ENCODE results near the gene ATM.

Gene ATM

GRCh38 chr11:108307751-108308150 lies 84.9 kb downstream of the ATM start:
- TF ChIP-seq TCF12 (IDR thresholded peaks at IDR 0.05; ENCODE audit: low read depth) (no peak), YY1 (IDR thresholded peaks at IDR 0.05; ENCODE audit: low read depth) (no peak), EGR1 (IDR thresholded peaks at IDR 0.05) (no peak), ZBTB7A (IDR thresholded peaks at IDR 0.05; ENCODE audit: low read depth) (no peak), NFIC (IDR thresholded peaks at IDR 0.05) (no peak), EP300 (IDR thresholded peaks at IDR 0.05; ENCODE audit: borderline replicate concordance) (no peak), TEAD4 (IDR thresholded peaks at IDR 0.05) (no peak), FOXM1 (IDR thresholded peaks at IDR 0.05; ENCODE audit: borderline replicate concordance, low read depth) (no peak), REST (IDR thresholded peaks at IDR 0.05; ENCODE audit: low read depth) (no peak), CREB1 (IDR thresholded peaks at IDR 0.05; ENCODE audit: low read depth) (no peak), RAD21 (IDR thresholded peaks at IDR 0.05; ENCODE audit: low read depth) (no peak), TAF1 (IDR thresholded peaks at IDR 0.05; ENCODE audit: low read depth) (no peak), MAX (IDR thresholded peaks at IDR 0.05) (no peak), CEBPB (IDR thresholded peaks at IDR 0.05) (no peak)

GRCh38 chr11:108313444-108313843 lies 90.6 kb downstream of the ATM start:
- TF ChIP-seq RAD21 (IDR thresholded peaks at IDR 0.05; ENCODE audit: low read depth) (no peak), TAF1 (IDR thresholded peaks at IDR 0.05; ENCODE audit: low read depth) (no peak), ZBTB7A (IDR thresholded peaks at IDR 0.05; ENCODE audit: low read depth) (no peak), REST (IDR thresholded peaks at IDR 0.05; ENCODE audit: low read depth) (no peak), NFIC (IDR thresholded peaks at IDR 0.05) (no peak), TEAD4 (IDR thresholded peaks at IDR 0.05) (no peak), FOXM1 (IDR thresholded peaks at IDR 0.05; ENCODE audit: borderline replicate concordance, low read depth) (no peak), YY1 (IDR thresholded peaks at IDR 0.05; ENCODE audit: low read depth) (no peak), USF1 (IDR thresholded peaks at IDR 0.05) (no peak), CEBPB (IDR thresholded peaks at IDR 0.05) (no peak), CREB1 (IDR thresholded peaks at IDR 0.05; ENCODE audit: low read depth) (no peak), EGR1 (IDR thresholded peaks at IDR 0.05) (no peak), MAX (IDR thresholded peaks at IDR 0.05) (no peak), EP300 (IDR thresholded peaks at IDR 0.05; ENCODE audit: borderline replicate concordance) (no peak), TCF12 (IDR thresholded peaks at IDR 0.05; ENCODE audit: low read depth) (no peak)

- TF ChIP-seq ZBTB7A (IDR thresholded peaks at IDR 0.05; ENCODE audit: low read depth), result no peak
- no peak for TF ChIP-seq EGR1 (IDR thresholded peaks at IDR 0.05)
- TF ChIP-seq FOXM1 (IDR thresholded peaks at IDR 0.05; ENCODE audit: borderline replicate concordance, low read depth), result no peak
- TF ChIP-seq EP300 (IDR thresholded peaks at IDR 0.05; ENCODE audit: borderline replicate concordance), result no peak
- TF ChIP-seq REST (IDR thresholded peaks at IDR 0.05; ENCODE audit: low read depth), result no peak
- TF ChIP-seq MAX (IDR thresholded peaks at IDR 0.05), result no peak
- TF ChIP-seq TAF1 (IDR thresholded peaks at IDR 0.05; ENCODE audit: low read depth), result no peak
- no peak for TF ChIP-seq USF1 (IDR thresholded peaks at IDR 0.05)
- no peak for TF ChIP-seq TCF12 (IDR thresholded peaks at IDR 0.05; ENCODE audit: low read depth)
These were observed 93.2 kb downstream of the ATM start for GRCh38 chr11:108316061-108316460.

- TF ChIP-seq CREB1 (IDR thresholded peaks at IDR 0.05; ENCODE audit: low read depth) (no peak), MAX (IDR thresholded peaks at IDR 0.05) (no peak), ZBTB7A (IDR thresholded peaks at IDR 0.05; ENCODE audit: low read depth) (no peak)
These were observed 96.8 kb downstream of the ATM start for GRCh38 chr11:108319541-108320145.

All from Ishikawa (cell line).